Epithelial cell of prostate (primary cell): ENCODE data around the gene ZBTB9.

Source experiments
- DNase-seq: peaks from one replicate; pipeline ENCODE4 v3.0.0-alpha.2; 2011; ENCODE audit warnings: low read depth, low spot score
- H3K27ac ChIP-seq: fragments of 450-650 bp; 2 replicates; pipeline ENCODE4 v1.5.1; 2017; ENCODE audit warnings: mild to moderate bottlenecking

ZBTB9 gene

GRCh38 chr6:33505548-33506370 lies 51.4 kb downstream of the ZBTB9 start:
- H3K27ac ChIP-seq = no peak overlapping the region
- no peak for DNase-seq
